ENCODE measurements around the gene SMC1B. TPM values are rescaled to one million over a fixed set of nuclear protein-coding genes. Genes with fewer than 3 reads are reported as not detected.

Gene SMC1B
- total RNA-seq, 3 donors from 2014 or later (not counting 1 experiment from before 2014, with no cell fraction given), result 0.07 to 0.09 TPM; not detected in 1

- WGBS (ENCODE audit: insufficient coverage), result 82% methylated on average over 5 of the region's 5 CpGs
- peaks cover 9% of the 10 kb centered on the region for H3K36me3 Mint-ChIP-seq
- H3K9me3 ChIP-seq (ENCODE audit: control insufficient read depth, insufficient read depth, low read length), result no peaks in the 10 kb centered on the region
Observed at GRCh38 chr22:45344334-45344733, 69.1 kb downstream of the SMC1B start.

DNA sequence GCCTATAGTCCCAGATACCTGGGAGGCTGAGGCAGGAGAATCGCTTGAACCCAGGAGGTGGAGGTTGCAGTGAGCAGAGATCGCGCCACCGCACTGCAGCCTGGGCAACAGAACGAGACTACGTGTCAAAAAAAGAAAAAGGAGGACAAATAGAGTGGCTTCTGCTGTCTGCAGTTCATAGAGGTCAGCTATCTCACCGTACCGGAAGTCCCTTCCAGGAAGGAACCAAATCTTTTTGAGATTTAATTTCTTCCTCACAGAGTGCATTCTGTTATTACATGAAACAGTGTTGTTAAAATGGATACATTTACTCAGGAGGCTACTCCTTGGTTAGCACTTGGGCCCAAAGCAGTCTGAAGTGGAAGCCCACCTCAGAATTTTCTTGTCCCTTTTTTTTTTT, 70.3 kb downstream of the SMC1B start:
- no peak for ATAC-seq
- intact Hi-C loops (cut with micrococcal nuclease), result no loop called here
- Mint-ChIP-seq H3K27ac (no peak overlapping the region), H3K4me3 (no peak overlapping the region), H3K27me3 (ENCODE audit: low read depth in 2 of 2) (no peaks in the 10 kb centered on the region), H3K4me1 (no peaks in the 10 kb centered on the region), H3K36me3 (peaks cover 11% of the 10 kb centered on the region), H3K9me3 (no peaks in the 10 kb centered on the region)
- H3K27me3 ChIP-seq (ENCODE audit: control insufficient read depth, insufficient read depth, low read length), result no peaks in the 10 kb centered on the region
- TF ChIP-seq CTCF (IDR thresholded peaks at IDR 0.05), result no peak
- peaks cover 26% of the 10 kb centered on the region for H3K36me3 ChIP-seq (ENCODE audit: control insufficient read depth, insufficient read depth, low read length)
- WGBS (ENCODE audit: insufficient coverage), result 99% methylated on average over 8 of the region's 8 CpGs
- no peak overlapping the region for H3K4me3 ChIP-seq (ENCODE audit: low read length)
- H3K9me3 ChIP-seq (ENCODE audit: control insufficient read depth, insufficient read depth, low read length), result no peaks in the 10 kb centered on the region
- no peak for DNase-seq
- H3K27ac ChIP-seq (ENCODE audit: low read length), result no peak overlapping the region
- no peaks in the 10 kb centered on the region for H3K4me1 ChIP-seq (ENCODE audit: control insufficient read depth, insufficient read depth, low read length)

More at GRCh38 chr22:45344334-45344733, 69.1 kb downstream of the SMC1B start:
- Mint-ChIP-seq H3K4me3 (no peak overlapping the region), H3K4me1 (no peaks in the 10 kb centered on the region), H3K9me3 (no peaks in the 10 kb centered on the region), H3K27me3 (ENCODE audit: low read depth in 2 of 2) (no peaks in the 10 kb centered on the region), H3K27ac (no peak overlapping the region)
- no peak for DNase-seq
- Histone ChIP-seq H3K4me3 (ENCODE audit: low read length) (no peak overlapping the region), H3K27ac (ENCODE audit: low read length) (no peak overlapping the region), H3K4me1 (ENCODE audit: control insufficient read depth, insufficient read depth, low read length) (no peaks in the 10 kb centered on the region), H3K36me3 (ENCODE audit: control insufficient read depth, insufficient read depth, low read length) (peaks cover 20% of the 10 kb centered on the region), H3K27me3 (ENCODE audit: control insufficient read depth, insufficient read depth, low read length) (no peaks in the 10 kb centered on the region)
- intact Hi-C loops (cut with micrococcal nuclease), result no loop called here
- ATAC-seq, result peak in 1 of 3 donors; percentile 28
- no peak for TF ChIP-seq CTCF (IDR thresholded peaks at IDR 0.05)

GRCh38 chr22:45341498-45341897, 71.9 kb downstream of the SMC1B start:
- H3K9me3 Mint-ChIP-seq, result no peaks in the 10 kb centered on the region
- H3K27ac ChIP-seq (ENCODE audit: low read length), result no peak overlapping the region
- 20% methylated on average over 6 of the region's 6 CpGs for WGBS (ENCODE audit: insufficient coverage)

More at GRCh38 chr22:45341498-45341897, 71.9 kb downstream of the SMC1B start:
- Mint-ChIP-seq H3K27me3 (ENCODE audit: low read depth in 2 of 2) (no peaks in the 10 kb centered on the region), H3K4me1 (no peaks in the 10 kb centered on the region), H3K36me3 (peaks cover 17% of the 10 kb centered on the region), H3K4me3 (no peak overlapping the region), H3K27ac (no peak overlapping the region)
- H3K36me3 ChIP-seq (ENCODE audit: control insufficient read depth, insufficient read depth, low read length), result peaks cover 30% of the 10 kb centered on the region
- ATAC-seq (no peak), DNase-seq (peak in 1 of 2 donors; percentile 73)
- no peaks in the 10 kb centered on the region for H3K4me1 ChIP-seq (ENCODE audit: control insufficient read depth, insufficient read depth, low read length)
- intact Hi-C loops (cut with micrococcal nuclease), result no loop called here
- no peaks in the 10 kb centered on the region for H3K9me3 ChIP-seq (ENCODE audit: control insufficient read depth, insufficient read depth, low read length)
- no peak overlapping the region for H3K4me3 ChIP-seq (ENCODE audit: low read length)
- no peak for TF ChIP-seq CTCF (IDR thresholded peaks at IDR 0.05)
- H3K27me3 ChIP-seq (ENCODE audit: control insufficient read depth, insufficient read depth, low read length), result no peaks in the 10 kb centered on the region
